HG02571 (cell line): Measurements from ENCODE around the gene CACNB3.

Experiments used
- ATAC-seq: cut with Tn5 transposase; IDR thresholded peaks from one replicate; pipeline ENCODE4 v1.9.1; 2021; ENCODE audit warnings: mild to moderate bottlenecking, moderate library complexity; ENCODE audit not compliant: unreplicated experiment

CACNB3 gene

GRCh38 chr12:48788524-48788853 is 29.8 kb upstream of the CACNB3 start:
- no peak for ATAC-seq

GRCh38 chr12:48788854-48789775 is 29.2 kb upstream of the CACNB3 start, which contains the start of gene ADCY6:
ADCY6 (minus strand) TSS chr12:48789089; CDS start chr12:48783434, 5,655 bp downstream.
- no peak for ATAC-seq

- no peak for ATAC-seq
Measured at GRCh38 chr12:48789858-48790326, 28.4 kb upstream of the CACNB3 start.

- no peak for ATAC-seq
Measured at GRCh38 chr12:48793696-48794095, 24.6 kb upstream of the CACNB3 start.

GRCh38 chr12:48794870-48795269 is 23.4 kb upstream of the CACNB3 start:
- no peak for ATAC-seq

GRCh38 chr12:48795550-48796455 is 22.5 kb upstream of the CACNB3 start:
- no peak for ATAC-seq

GRCh38 chr12:48796976-48797375 is 21.3 kb upstream of the CACNB3 start:
- no peak for ATAC-seq

- no peak for ATAC-seq
Measured at GRCh38 chr12:48800457-48800856, 17.8 kb upstream of the CACNB3 start.

GRCh38 chr12:48800971-48801370 is 17.3 kb upstream of the CACNB3 start:
- no peak for ATAC-seq

GRCh38 chr12:48803675-48804074 is 14.6 kb upstream of the CACNB3 start:
- no peak for ATAC-seq

- no peak for ATAC-seq
Measured at GRCh38 chr12:48807981-48808380, 10.3 kb upstream of the CACNB3 start.

GRCh38 chr12:48810903-48811431 is 7.3 kb upstream of the CACNB3 start:
- ATAC-seq: no peak

- no peak for ATAC-seq
Measured at GRCh38 chr12:48811437-48812090, 6.7 kb upstream of the CACNB3 start.

GRCh38 chr12:48812389-48812788 is 5.9 kb upstream of the CACNB3 start:
- no peak for ATAC-seq

GRCh38 chr12:48813465-48814261 is 4.6 kb upstream of the CACNB3 start:
- no peak for ATAC-seq

- ATAC-seq: peak; percentile 80
Measured at GRCh38 chr12:48814262-48815125, 3.8 kb upstream of the CACNB3 start.

GRCh38 chr12:48815126-48816110 is 2.9 kb upstream of the CACNB3 start:
- ATAC-seq: peak; percentile 29
